ENCODE results near the gene GSTA2. TPM values are rescaled to one million over a fixed set of nuclear protein-coding genes. Genes with fewer than 3 reads are reported as not detected.

GSTA2 gene
- total and polyA plus RNA-seq, 2 of the 13 experiments (the other 11 are each of a cell fraction or from before 2014, with no cell fraction given), result 0.75 to 13.7 TPM

DNA sequence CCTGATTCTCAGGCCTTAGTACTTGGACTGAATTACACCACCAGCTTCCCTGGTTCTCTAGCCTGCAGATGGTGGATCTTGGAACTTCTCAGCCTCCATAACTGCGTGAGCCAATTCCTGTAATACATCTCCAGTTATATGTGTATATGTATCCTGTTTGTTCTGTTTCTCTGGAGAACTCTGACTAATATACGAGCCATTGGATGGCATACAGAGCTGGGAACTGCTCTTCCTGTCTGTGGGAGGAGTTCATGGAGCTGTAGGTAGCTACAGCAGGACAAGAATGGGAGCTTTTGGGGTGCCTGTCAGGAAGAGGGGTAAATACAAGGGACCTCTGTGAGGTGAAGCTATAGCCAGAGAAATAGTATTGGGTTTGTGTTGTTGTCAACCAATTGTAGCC lies 51.1 kb downstream of the GSTA2 start:
- Histone ChIP-seq H4K20me1 (ENCODE audit: insufficient read depth, low read length) (no peaks in the 10 kb centered on the region), H3K9ac (ENCODE audit: insufficient read depth, low read depth, low read length) (no peak overlapping the region), H3K9me3 (ENCODE audit: low read length) (peaks cover 8% of the 10 kb centered on the region; the same call in 1 of the 2 replicates), H3K27me3 (ENCODE audit: control insufficient read depth in 1 of 2, insufficient read depth in 2 of 2, low read length in 2 of 2) (no peaks in the 10 kb centered on the region; a peak in 1 of 5 replicates), H3K4me3 (replicated peaks in 1 of 3; ENCODE audit: insufficient read depth in 1 of 3, low read depth in 2 of 3, low read length in 3 of 3) (no peak overlapping the region), H3K36me3 (replicated peaks in 1 of 2; ENCODE audit: control insufficient read depth in 1 of 2, insufficient read depth in 2 of 2, low read length in 2 of 2) (no peaks in the 10 kb centered on the region), H3K4me1 (ENCODE audit: insufficient read depth, low read length) (no peaks in the 10 kb centered on the region), H3K27ac (ENCODE audit: extremely low read length, insufficient read depth, low read length) (no peak overlapping the region), H3K79me2 (ENCODE audit: insufficient read depth, low read length) (no peaks in the 10 kb centered on the region), H2AFZ (ENCODE audit: low read length) (no peak overlapping the region), H3K4me2 (ENCODE audit: low read depth, low read length) (no peak overlapping the region)
- TF ChIP-seq RARA (CRISPR knock-in tag; IDR thresholded peaks at IDR 0.05), result no peak
- TF ChIP-seq ZNF839 (CRISPR knock-in tag; IDR thresholded peaks at IDR 0.05; ENCODE audit: borderline replicate concordance), result no peak
- TF ChIP-seq ZNF317 (CRISPR knock-in tag; IDR thresholded peaks at IDR 0.05), result no peak
- POLR2A ChIA-PET, result no interaction called here
- FAIRE-seq (no peak), ATAC-seq (no peak), DNase-seq (ENCODE audit: low spot score) (no peak)
- intact Hi-C loops (cut with micrococcal nuclease; ENCODE audit: unreplicated experiment), result no loop called here
- BruUV-seq (replicated peaks), result no TSS peak
- WGBS (ENCODE audit: low lambda C conversion rate), result 27% methylated on average over 2 of the region's 2 CpGs
- in situ Hi-C loops (cut with HindIII; ENCODE audit: extremely low pct_ligation_motif_present, low pct_unique_long_range_greater_than_20kb), result no loop called here
- CTCF ChIA-PET (ENCODE audit: low intra/inter-chr PET ratio, low total read pairs), result no interaction called here

DNA sequence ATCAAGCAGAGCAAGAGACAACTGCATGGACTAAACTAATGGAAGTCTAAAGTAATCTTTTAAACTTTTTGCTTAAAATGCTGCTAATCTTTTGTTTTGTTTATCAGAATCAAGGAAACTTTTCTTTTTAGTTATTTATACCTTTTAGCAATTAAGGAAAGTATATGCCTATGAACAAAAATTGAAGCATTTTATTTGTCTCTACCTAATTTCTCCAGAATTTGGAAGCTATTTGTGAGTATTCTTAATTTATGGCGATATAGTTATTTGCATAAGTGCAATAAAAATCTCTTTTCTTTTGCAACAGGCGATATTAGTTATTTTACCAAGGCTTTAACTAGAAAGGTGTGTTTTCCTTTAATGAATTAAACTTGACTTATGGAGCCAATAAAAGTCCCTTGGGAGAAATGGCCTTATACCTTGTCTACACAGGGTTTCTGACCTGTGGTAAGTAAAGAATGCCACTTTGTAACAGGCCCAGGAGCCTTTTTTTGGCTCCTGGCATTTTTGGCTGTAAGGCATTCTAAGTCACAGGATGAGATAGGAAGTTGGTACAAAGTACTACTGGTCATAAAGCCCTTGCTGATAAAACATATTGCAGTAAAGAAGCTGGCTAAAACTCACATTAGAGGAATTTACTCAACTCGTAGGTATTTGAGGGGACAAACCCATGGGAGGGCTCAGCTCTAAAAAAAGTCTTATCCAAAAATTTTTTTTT lies 55.2 kb downstream of the GSTA2 start:
- ChIA-PET POLR2A (no interaction called here), CTCF (ENCODE audit: low intra/inter-chr PET ratio, low total read pairs) (no interaction called here)
- DNase-seq (ENCODE audit: low spot score), result no peak
- H3K27ac ChIP-seq (ENCODE audit: extremely low read length, insufficient read depth, low read length), result no peak overlapping the region
- in situ Hi-C loops (cut with HindIII; ENCODE audit: extremely low pct_ligation_motif_present, low pct_unique_long_range_greater_than_20kb) (no loop called here), intact Hi-C loops (cut with micrococcal nuclease; ENCODE audit: unreplicated experiment) (no loop called here)
- H4K20me1 ChIP-seq (ENCODE audit: insufficient read depth, low read length), result no peaks in the 10 kb centered on the region
- H3K27me3 ChIP-seq (ENCODE audit: control insufficient read depth in 1 of 2, insufficient read depth in 2 of 2, low read length in 2 of 2), result no peaks in the 10 kb centered on the region; a peak in 1 of 5 replicates
- H3K4me3 ChIP-seq (replicated peaks in 1 of 3; ENCODE audit: insufficient read depth in 1 of 3, low read depth in 2 of 3, low read length in 3 of 3), result no peak overlapping the region
- peaks cover 8% of the 10 kb centered on the region; the same call in 1 of the 2 replicates for H3K9me3 ChIP-seq (ENCODE audit: low read length)
- TF ChIP-seq, protein P1, sequence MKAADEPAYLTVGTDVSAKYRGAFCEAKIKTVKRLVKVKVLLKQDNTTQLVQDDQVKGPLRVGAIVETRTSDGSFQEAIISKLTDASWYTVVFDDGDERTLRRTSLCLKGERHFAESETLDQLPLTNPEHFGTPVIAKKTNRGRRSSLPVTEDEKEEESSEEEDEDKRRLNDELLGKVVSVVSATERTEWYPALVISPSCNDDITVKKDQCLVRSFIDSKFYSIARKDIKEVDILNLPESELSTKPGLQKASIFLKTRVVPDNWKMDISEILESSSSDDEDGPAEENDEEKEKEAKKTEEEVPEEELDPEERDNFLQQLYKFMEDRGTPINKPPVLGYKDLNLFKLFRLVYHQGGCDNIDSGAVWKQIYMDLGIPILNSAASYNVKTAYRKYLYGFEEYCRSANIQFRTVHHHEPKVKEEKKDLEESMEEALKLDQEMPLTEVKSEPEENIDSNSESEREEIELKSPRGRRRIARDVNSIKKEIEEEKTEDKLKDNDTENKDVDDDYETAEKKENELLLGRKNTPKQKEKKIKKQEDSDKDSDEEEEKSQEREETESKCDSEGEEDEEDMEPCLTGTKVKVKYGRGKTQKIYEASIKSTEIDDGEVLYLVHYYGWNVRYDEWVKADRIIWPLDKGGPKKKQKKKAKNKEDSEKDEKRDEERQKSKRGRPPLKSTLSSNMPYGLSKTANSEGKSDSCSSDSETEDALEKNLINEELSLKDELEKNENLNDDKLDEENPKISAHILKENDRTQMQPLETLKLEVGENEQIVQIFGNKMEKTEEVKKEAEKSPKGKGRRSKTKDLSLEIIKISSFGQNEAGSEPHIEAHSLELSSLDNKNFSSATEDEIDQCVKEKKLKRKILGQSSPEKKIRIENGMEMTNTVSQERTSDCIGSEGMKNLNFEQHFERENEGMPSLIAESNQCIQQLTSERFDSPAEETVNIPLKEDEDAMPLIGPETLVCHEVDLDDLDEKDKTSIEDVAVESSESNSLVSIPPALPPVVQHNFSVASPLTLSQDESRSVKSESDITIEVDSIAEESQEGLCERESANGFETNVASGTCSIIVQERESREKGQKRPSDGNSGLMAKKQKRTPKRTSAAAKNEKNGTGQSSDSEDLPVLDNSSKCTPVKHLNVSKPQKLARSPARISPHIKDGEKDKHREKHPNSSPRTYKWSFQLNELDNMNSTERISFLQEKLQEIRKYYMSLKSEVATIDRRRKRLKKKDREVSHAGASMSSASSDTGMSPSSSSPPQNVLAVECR (CRISPR knock-in tag; IDR thresholded peaks at IDR 0.05; ENCODE audit: borderline replicate concordance), result no peak
- FAIRE-seq, result no peak
- H3K79me2 ChIP-seq (ENCODE audit: insufficient read depth, low read length), result no peaks in the 10 kb centered on the region
- H3K4me2 ChIP-seq (ENCODE audit: low read depth, low read length), result no peak overlapping the region
- no peak overlapping the region for H3K9ac ChIP-seq (ENCODE audit: insufficient read depth, low read depth, low read length)
- BruUV-seq (replicated peaks), result no TSS peak
- H3K36me3 ChIP-seq (replicated peaks in 1 of 2; ENCODE audit: control insufficient read depth in 1 of 2, insufficient read depth in 2 of 2, low read length in 2 of 2), result no peaks in the 10 kb centered on the region
- no peak overlapping the region for H2AFZ ChIP-seq (ENCODE audit: low read length)
- H3K4me1 ChIP-seq (ENCODE audit: insufficient read depth, low read length), result no peaks in the 10 kb centered on the region
- WGBS (ENCODE audit: low lambda C conversion rate), result 49% methylated on average over 3 of the region's 3 CpGs
- ATAC-seq, result no peak
